ENCODE data around the gene GNG5.

GRCh38 chr1:84476225-84476624, 30.2 kb downstream of the GNG5 start:
- TF ChIP-seq CTCF (IDR thresholded peaks at IDR 0.05) (no peak), POLR2A (IDR thresholded peaks at IDR 0.05) (no peak), EP300 (IDR thresholded peaks at IDR 0.05) (no peak)

Data from ovary (tissue), 3 donors.